GM12891 (cell line): ENCODE data around the gene LTBP3.

Experiments
- POLR2A ChIP-seq: IDR thresholded peaks from 2 replicates; pipeline ENCODE4 v1.6.1; 2011; ENCODE audit warnings: low read depth, low read length, control low read depth
- POLR2AphosphoS5 ChIP-seq: IDR thresholded peaks from 2 replicates; pipeline ENCODE4 v1.6.1; 2011; ENCODE audit warnings: low read depth, low read length, control low read depth
- SPI1 ChIP-seq: IDR thresholded peaks from 2 replicates; pipeline ENCODE4 v1.6.1; 2011; ENCODE audit warnings: low read depth, low read length, control low read depth
- TAF1 ChIP-seq: IDR thresholded peaks from 2 replicates; pipeline ENCODE4 v1.6.1; 2011; ENCODE audit warnings: low read depth, low read length, control low read depth

DNA sequence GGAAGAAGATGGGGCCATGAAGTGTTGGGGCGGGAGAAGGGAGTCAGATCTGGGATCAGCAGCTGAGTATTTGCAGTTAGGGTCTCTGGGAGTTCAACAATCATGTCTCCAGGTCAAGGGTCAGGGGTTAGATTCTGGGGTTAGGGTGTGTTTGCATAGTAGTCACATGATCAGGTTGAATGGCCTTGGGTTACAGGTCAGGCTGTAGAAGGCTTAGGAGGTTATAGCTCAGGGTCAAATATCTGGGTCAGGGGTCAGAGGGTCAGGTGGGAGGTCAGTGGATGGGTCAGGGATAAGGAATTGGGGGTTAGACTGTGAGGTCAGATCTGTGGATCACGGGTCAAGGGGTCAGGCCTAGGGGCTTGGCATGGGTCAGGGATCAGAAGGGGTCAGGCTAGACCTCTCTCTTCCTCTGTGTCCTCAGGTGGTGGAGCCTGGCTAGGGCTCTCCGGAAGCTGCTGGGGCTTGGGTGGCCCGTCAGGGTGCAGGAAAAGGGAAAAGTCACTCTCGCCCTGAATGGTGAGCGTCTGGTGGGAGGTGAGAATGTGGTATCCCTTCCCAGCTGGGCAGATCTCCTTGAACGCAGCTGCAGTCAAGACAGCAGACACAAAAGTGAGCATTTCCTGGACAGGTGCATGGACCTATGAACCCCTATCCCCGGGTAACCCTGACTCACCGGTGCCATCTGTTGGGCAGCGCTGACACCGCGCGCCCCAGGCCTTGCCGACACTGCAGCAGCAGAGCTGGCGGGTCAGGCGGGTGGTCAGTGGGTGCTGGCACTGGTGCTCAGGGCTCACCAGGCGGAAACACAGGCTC is 6.4 kb downstream of the LTBP3 start:
- TF ChIP-seq POLR2A (no peak), POLR2AphosphoS5 (no peak), TAF1 (no peak), SPI1 (no peak)
